GM23338 (cell line): Measurements from ENCODE around the gene CDON. TPM values are rescaled to one million over a fixed set of nuclear protein-coding genes. Genes with fewer than 3 reads are reported as not detected.

Experiments used
- ATAC-seq: fragments of 200-7000 bp; cut with Tn5 transposase; 3 replicates; pipeline ENCODE4 v1.9.1; 2020
- DNase-seq: peaks from one replicate; pipeline ENCODE4 v3.0.0-alpha.2; 2015; ENCODE audit warnings: low spot score
- H2AFZ ChIP-seq: fragments of 200-600 bp; sonication (generic); 2 replicates; pipeline ENCODE4 v1.8.0; 2016; ENCODE audit warnings: antibody characterized with exemption, mild to moderate bottlenecking, moderate library complexity
- H3F3A ChIP-seq: fragments of 200-600 bp; sonication (generic); replicated peaks from 2 replicates; pipeline ENCODE4 v1.8.0; 2017; ENCODE audit warnings: antibody characterized with exemption, mixed run types, low read depth
- H3K27ac ChIP-seq: fragments of 200-600 bp; sonication (generic); 2 replicates; pipeline ENCODE4 v1.6.1; 2016; ENCODE audit warnings: low read depth
- H3K27me3 ChIP-seq: fragments of 200-600 bp; sonication (generic); 2 replicates; pipeline ENCODE4 v1.8.0; 2016; ENCODE audit warnings: mild to moderate bottlenecking, mixed run types, moderate library complexity; ENCODE audit not compliant: insufficient read depth
- H3K36me3 ChIP-seq: fragments of 200-600 bp; sonication (generic); 2 replicates; pipeline ENCODE4 v1.8.0; 2016; ENCODE audit warnings: mild to moderate bottlenecking; ENCODE audit not compliant: insufficient read depth
- H3K4me1 ChIP-seq: fragments of 200-600 bp; sonication (generic); 2 replicates; pipeline ENCODE4 v1.8.0; 2016; ENCODE audit warnings: mild to moderate bottlenecking, moderate library complexity; ENCODE audit not compliant: insufficient read depth
- H3K4me2 ChIP-seq: fragments of 200-600 bp; sonication (generic); 2 replicates; pipeline ENCODE4 v1.7.1; 2017; ENCODE audit warnings: mixed run types
- H3K4me3 ChIP-seq: fragments of 200-600 bp; sonication (generic); 2 replicates; pipeline ENCODE4 v1.6.1; 2016; ENCODE audit warnings: mixed run types
- H3K79me2 ChIP-seq: fragments of 200-600 bp; sonication (generic); replicated peaks from 2 replicates; pipeline ENCODE4 v1.8.0; 2017; ENCODE audit warnings: mild to moderate bottlenecking; ENCODE audit not compliant: insufficient read depth
- H3K9me2 ChIP-seq: fragments of 200-600 bp; sonication (generic); 2 replicates; pipeline ENCODE4 v1.8.0; 2017; ENCODE audit not compliant: insufficient read depth
- H4K20me1 ChIP-seq: fragments of 200-600 bp; sonication (generic); replicated peaks from 2 replicates; pipeline ENCODE4 v1.8.0; 2017; ENCODE audit warnings: mild to moderate bottlenecking; ENCODE audit not compliant: insufficient read depth
- H3K27ac Mint-ChIP-seq: 2 replicates; pipeline ENCODE4 v1.8.0; 2020; ENCODE audit warnings: inconsistent platforms, mild to moderate bottlenecking, moderate library complexity, mixed read lengths
- H3K27me3 Mint-ChIP-seq: 3 replicates; pipeline ENCODE4 v1.8.0; 2022; ENCODE audit warnings: low read depth, mild to moderate bottlenecking, moderate library complexity, mixed read lengths, inconsistent platforms; ENCODE audit not compliant: insufficient read depth, poor library complexity
- H3K36me3 Mint-ChIP-seq: 3 replicates; pipeline ENCODE4 v1.8.0; 2021; ENCODE audit warnings: low read depth, mild to moderate bottlenecking, inconsistent platforms, moderate library complexity, mixed read lengths
- H3K4me1 Mint-ChIP-seq: 3 replicates; pipeline ENCODE4 v1.8.0; 2020; ENCODE audit warnings: mild to moderate bottlenecking, inconsistent platforms, mixed read lengths
- H3K4me3 Mint-ChIP-seq: 3 replicates; pipeline ENCODE4 v1.8.0; 2021; ENCODE audit warnings: moderate library complexity, mild to moderate bottlenecking, inconsistent platforms, mixed read lengths
- H3K9me3 Mint-ChIP-seq: 3 replicates; pipeline ENCODE4 v1.8.0; 2020; ENCODE audit warnings: moderate library complexity, mild to moderate bottlenecking, inconsistent platforms, mixed read lengths
- CTCF ChIP-seq, 2 experiments: fragments of 200-600 bp in 1 of 2; sonication (generic) in 1 of 2; conservative IDR thresholded peaks; 2 replicates each; pipeline versions ENCODE4 v1.5.1 to v1.6.1; 2016 to 2017; ENCODE audit warnings: antibody characterized with exemption in 2 of 2, low read depth in 2 of 2, mild to moderate bottlenecking in 2 of 2, moderate library complexity in 1 of 2
- EZH2 ChIP-seq: fragments of 200-600 bp; sonication (generic); IDR thresholded peaks from one replicate; pipeline ENCODE4 v1.8.0; 2017; ENCODE audit warnings: antibody characterized with exemption, mild to moderate bottlenecking, low read depth; ENCODE audit not compliant: unreplicated experiment
- NANOG ChIP-seq: IDR thresholded peaks from 2 replicates; pipeline ENCODE4 v1.6.1; 2016; ENCODE audit warnings: antibody characterized with exemption, borderline replicate concordance
- POLR2AphosphoS5 ChIP-seq: IDR thresholded peaks from 2 replicates; pipeline ENCODE4 v1.6.1; 2016; ENCODE audit warnings: antibody characterized with exemption, low read depth
- ZNF114 ChIP-seq: fragments of 250-450 bp; sonication (Bioruptor Pico); IDR thresholded peaks from 2 replicates; pipeline ENCODE4 v1.5.0; 2020; ENCODE audit warnings: mild to moderate bottlenecking, moderate library complexity
- ZNF462 ChIP-seq: fragments of 250-450 bp; sonication (Bioruptor Pico); IDR thresholded peaks from 2 replicates; pipeline ENCODE4 v1.5.0; 2020; ENCODE audit warnings: mild to moderate bottlenecking, moderate library complexity
- polyA plus RNA-seq: library from polyadenylated mRNA; unstranded; fragments of >200 nt; fragmentation: Nextera tagmentation; extraction: Ambion mirVana; gene quantifications from 2 replicates; pipeline ENCODE4 v1.2.1, GENCODE V29; 2016
- total RNA-seq: library from RNA; depleted of rRNA; stranded (reverse); fragments of >200 nt; shearing (Covaris generic); gene quantifications from 2 replicates; pipeline ENCODE4 v1.2.3, GENCODE V29; 2014

CDON gene
- total and polyA plus RNA-seq, 2 experiments from 2014 or later = 4.1 to 35.5 TPM

- no peak for TF ChIP-seq NANOG
- no peak for TF ChIP-seq CTCF (conservative IDR thresholded peaks at IDR 0.05; ENCODE audit: low read depth in 2 of 2)
These were observed 42.5 kb upstream of the CDON start (continued) for GRCh38 chr11:126105022-126105747.

- H3K9me2 ChIP-seq = peaks cover 5% of the 10 kb centered on the region; the same call in 1 of the 2 replicates
- H3K9me3 Mint-ChIP-seq = no peaks in the 10 kb centered on the region; the same call in 2 of the 3 replicates
- peaks cover 42% of the 10 kb centered on the region for H3K4me1 ChIP-seq
- peak overlapping the region; percentile 72 for H3K4me2 ChIP-seq
- H3F3A ChIP-seq = no peaks in the 10 kb centered on the region; the same call in 1 of the 2 replicates
- H3K36me3 Mint-ChIP-seq = no peaks in the 10 kb centered on the region
- peak overlapping the region; percentile 90 for H3K27ac ChIP-seq
- no peak overlapping the region for H2AFZ ChIP-seq
- no peaks in the 10 kb centered on the region for H3K36me3 ChIP-seq
- peak overlapping the region; percentile 41; the same call in 2 of the 3 replicates for H3K4me3 Mint-ChIP-seq
- peak overlapping the region; percentile 85 for H3K27ac Mint-ChIP-seq
- peaks cover 63% of the 10 kb centered on the region for H3K4me1 Mint-ChIP-seq
- peaks cover 18% of the 10 kb centered on the region for H3K27me3 Mint-ChIP-seq
- TF ChIP-seq ZNF114 (0 out of 2 replicates have a peak, but pooled peaks have one; percentile 6), EZH2 (no peak), POLR2AphosphoS5 (peak; percentile 42; the same call in 1 of the 2 replicates), ZNF462 (CRISPR knock-in tag) (peak; percentile 16; the same call in 1 of the 2 replicates)
- no peaks in the 10 kb centered on the region for H3K27me3 ChIP-seq
- H3K79me2 ChIP-seq = no peaks in the 10 kb centered on the region
- H4K20me1 ChIP-seq = no peaks in the 10 kb centered on the region
- H3K4me3 ChIP-seq = peak overlapping the region; percentile 36; the same call in 1 of the 2 replicates
- peak; percentile 94 for ATAC-seq
- DNase-seq = peak; percentile 88
These were observed 41.8 kb upstream of the CDON start for GRCh38 chr11:126104420-126104819.
